SH-SY5Y (cell line): ENCODE measurements around the gene RAI1.

Experiments
- GATA2 ChIP-seq: IDR thresholded peaks from 2 replicates; pipeline ENCODE4 v1.6.1; 2011; ENCODE audit warnings: mild to moderate bottlenecking, low read depth, low read length
- GATA3 ChIP-seq: IDR thresholded peaks from 2 replicates; pipeline ENCODE4 v1.6.1; 2011; ENCODE audit warnings: low read depth, mild to moderate bottlenecking, low read length, moderate library complexity

Gene RAI1

GRCh38 chr17:17761894-17762743, 80.9 kb downstream of the RAI1 start:
- TF ChIP-seq GATA2 (no peak), GATA3 (no peak)

GRCh38 chr17:17762744-17763105, 81.5 kb downstream of the RAI1 start:
- TF ChIP-seq GATA3 (no peak), GATA2 (no peak)

- no peak for TF ChIP-seq GATA3
- no peak for TF ChIP-seq GATA2
These were observed 81.9 kb downstream of the RAI1 start for GRCh38 chr17:17763136-17763535.

- no peak for TF ChIP-seq GATA2
These were observed 82.5 kb downstream of the RAI1 start for GRCh38 chr17:17763734-17764133.

- no peak for TF ChIP-seq GATA2
- TF ChIP-seq GATA3 = no peak
These were observed 84.3 kb downstream of the RAI1 start for GRCh38 chr17:17765359-17766076.

GRCh38 chr17:17766077-17766743, 85.0 kb downstream of the RAI1 start:
- TF ChIP-seq GATA2 = no peak
- TF ChIP-seq GATA3 = no peak

- TF ChIP-seq GATA3 (no peak), GATA2 (no peak)
These were observed 85.5 kb downstream of the RAI1 start for GRCh38 chr17:17766744-17767120.

GRCh38 chr17:17767154-17767869, 86.1 kb downstream of the RAI1 start:
- TF ChIP-seq GATA2 = no peak
- no peak for TF ChIP-seq GATA3

- TF ChIP-seq GATA3 (no peak), GATA2 (no peak)
These were observed 86.7 kb downstream of the RAI1 start for GRCh38 chr17:17767887-17768418.

GRCh38 chr17:17768424-17769088, 87.3 kb downstream of the RAI1 start:
- no peak for TF ChIP-seq GATA3
- no peak for TF ChIP-seq GATA2

GRCh38 chr17:17769869-17770631, 88.8 kb downstream of the RAI1 start:
- TF ChIP-seq GATA3 (no peak), GATA2 (no peak; the same call in 1 of the 2 replicates)

- no peak for TF ChIP-seq GATA2
- no peak for TF ChIP-seq GATA3
These were observed 89.4 kb downstream of the RAI1 start for GRCh38 chr17:17770632-17771044.

- TF ChIP-seq GATA2 (no peak), GATA3 (no peak)
These were observed 90.4 kb downstream of the RAI1 start for GRCh38 chr17:17771498-17772201.
